GM23338 (cell line): ENCODE results near the gene CFAP57. TPM values are rescaled to one million over a fixed set of nuclear protein-coding genes. Genes with fewer than 3 reads are reported as not detected.

Source experiments
- ATAC-seq: fragments of 200-7000 bp; cut with Tn5 transposase; 3 replicates; pipeline ENCODE4 v1.9.1; 2020
- DNase-seq: peaks from one replicate; pipeline ENCODE4 v3.0.0-alpha.2; 2015; ENCODE audit warnings: low spot score
- H2AFZ ChIP-seq: fragments of 200-600 bp; sonication (generic); 2 replicates; pipeline ENCODE4 v1.8.0; 2016; ENCODE audit warnings: antibody characterized with exemption, mild to moderate bottlenecking, moderate library complexity
- H3F3A ChIP-seq: fragments of 200-600 bp; sonication (generic); replicated peaks from 2 replicates; pipeline ENCODE4 v1.8.0; 2017; ENCODE audit warnings: antibody characterized with exemption, mixed run types, low read depth
- H3K27ac ChIP-seq: fragments of 200-600 bp; sonication (generic); 2 replicates; pipeline ENCODE4 v1.6.1; 2016; ENCODE audit warnings: low read depth
- H3K27me3 ChIP-seq: fragments of 200-600 bp; sonication (generic); 2 replicates; pipeline ENCODE4 v1.8.0; 2016; ENCODE audit warnings: mild to moderate bottlenecking, mixed run types, moderate library complexity; ENCODE audit not compliant: insufficient read depth
- H3K36me3 ChIP-seq: fragments of 200-600 bp; sonication (generic); 2 replicates; pipeline ENCODE4 v1.8.0; 2016; ENCODE audit warnings: mild to moderate bottlenecking; ENCODE audit not compliant: insufficient read depth
- H3K4me1 ChIP-seq: fragments of 200-600 bp; sonication (generic); 2 replicates; pipeline ENCODE4 v1.8.0; 2016; ENCODE audit warnings: mild to moderate bottlenecking, moderate library complexity; ENCODE audit not compliant: insufficient read depth
- H3K4me2 ChIP-seq: fragments of 200-600 bp; sonication (generic); 2 replicates; pipeline ENCODE4 v1.7.1; 2017; ENCODE audit warnings: mixed run types
- H3K4me3 ChIP-seq: fragments of 200-600 bp; sonication (generic); 2 replicates; pipeline ENCODE4 v1.6.1; 2016; ENCODE audit warnings: mixed run types
- H3K79me2 ChIP-seq: fragments of 200-600 bp; sonication (generic); replicated peaks from 2 replicates; pipeline ENCODE4 v1.8.0; 2017; ENCODE audit warnings: mild to moderate bottlenecking; ENCODE audit not compliant: insufficient read depth
- H3K9me2 ChIP-seq: fragments of 200-600 bp; sonication (generic); 2 replicates; pipeline ENCODE4 v1.8.0; 2017; ENCODE audit not compliant: insufficient read depth
- H4K20me1 ChIP-seq: fragments of 200-600 bp; sonication (generic); replicated peaks from 2 replicates; pipeline ENCODE4 v1.8.0; 2017; ENCODE audit warnings: mild to moderate bottlenecking; ENCODE audit not compliant: insufficient read depth
- H3K27ac Mint-ChIP-seq: 2 replicates; pipeline ENCODE4 v1.8.0; 2020; ENCODE audit warnings: inconsistent platforms, mild to moderate bottlenecking, moderate library complexity, mixed read lengths
- H3K27me3 Mint-ChIP-seq: 3 replicates; pipeline ENCODE4 v1.8.0; 2022; ENCODE audit warnings: low read depth, mild to moderate bottlenecking, moderate library complexity, mixed read lengths, inconsistent platforms; ENCODE audit not compliant: insufficient read depth, poor library complexity
- H3K36me3 Mint-ChIP-seq: 3 replicates; pipeline ENCODE4 v1.8.0; 2021; ENCODE audit warnings: low read depth, mild to moderate bottlenecking, inconsistent platforms, moderate library complexity, mixed read lengths
- H3K4me1 Mint-ChIP-seq: 3 replicates; pipeline ENCODE4 v1.8.0; 2020; ENCODE audit warnings: mild to moderate bottlenecking, inconsistent platforms, mixed read lengths
- H3K4me3 Mint-ChIP-seq: 3 replicates; pipeline ENCODE4 v1.8.0; 2021; ENCODE audit warnings: moderate library complexity, mild to moderate bottlenecking, inconsistent platforms, mixed read lengths
- H3K9me3 Mint-ChIP-seq: 3 replicates; pipeline ENCODE4 v1.8.0; 2020; ENCODE audit warnings: moderate library complexity, mild to moderate bottlenecking, inconsistent platforms, mixed read lengths
- CREB1 ChIP-seq: fragments of 250-450 bp; sonication (Bioruptor Pico); IDR thresholded peaks from 2 replicates; pipeline ENCODE4 v1.5.0; 2020; ENCODE audit warnings: low read depth, mild to moderate bottlenecking, moderate library complexity
- CTCF ChIP-seq, 2 experiments: fragments of 200-600 bp in 1 of 2; sonication (generic) in 1 of 2; conservative IDR thresholded peaks; 2 replicates each; pipeline versions ENCODE4 v1.5.1 to v1.6.1; 2016 to 2017; ENCODE audit warnings: antibody characterized with exemption in 2 of 2, low read depth in 2 of 2, mild to moderate bottlenecking in 2 of 2, moderate library complexity in 1 of 2
- ETS1 ChIP-seq: IDR thresholded peaks from 2 replicates; pipeline ENCODE4 v1.6.1; 2016; ENCODE audit warnings: antibody characterized with exemption
- EZH2 ChIP-seq: fragments of 200-600 bp; sonication (generic); IDR thresholded peaks from one replicate; pipeline ENCODE4 v1.8.0; 2017; ENCODE audit warnings: antibody characterized with exemption, mild to moderate bottlenecking, low read depth; ENCODE audit not compliant: unreplicated experiment
- EZH2phosphoT487 ChIP-seq: fragments of 200-600 bp; sonication (generic); IDR thresholded peaks from one replicate; pipeline ENCODE4 v1.8.1; 2018; ENCODE audit warnings: antibody characterized with exemption; ENCODE audit not compliant: unreplicated experiment
- JUNB ChIP-seq: IDR thresholded peaks from one replicate; pipeline ENCODE4 v1.6.1; 2016; ENCODE audit warnings: antibody characterized with exemption; ENCODE audit not compliant: unreplicated experiment
- NANOG ChIP-seq: IDR thresholded peaks from 2 replicates; pipeline ENCODE4 v1.6.1; 2016; ENCODE audit warnings: antibody characterized with exemption, borderline replicate concordance
- POLR2AphosphoS5 ChIP-seq: IDR thresholded peaks from 2 replicates; pipeline ENCODE4 v1.6.1; 2016; ENCODE audit warnings: antibody characterized with exemption, low read depth
- REST ChIP-seq: IDR thresholded peaks from one replicate; pipeline ENCODE4 v1.6.1; 2018; ENCODE audit warnings: antibody characterized with exemption; ENCODE audit not compliant: unreplicated experiment
- STAT1 ChIP-seq: IDR thresholded peaks from one replicate; pipeline ENCODE4 v1.6.1; 2016; ENCODE audit warnings: antibody characterized with exemption; ENCODE audit not compliant: unreplicated experiment
- ZNF114 ChIP-seq: fragments of 250-450 bp; sonication (Bioruptor Pico); IDR thresholded peaks from 2 replicates; pipeline ENCODE4 v1.5.0; 2020; ENCODE audit warnings: mild to moderate bottlenecking, moderate library complexity
- ZNF331 ChIP-seq: fragments of 250-450 bp; sonication (Bioruptor Pico); IDR thresholded peaks from 2 replicates; pipeline ENCODE4 v1.5.0; 2020; ENCODE audit warnings: low read depth, mild to moderate bottlenecking, moderate library complexity
- ZNF462 ChIP-seq: fragments of 250-450 bp; sonication (Bioruptor Pico); IDR thresholded peaks from 2 replicates; pipeline ENCODE4 v1.5.0; 2020; ENCODE audit warnings: mild to moderate bottlenecking, moderate library complexity
- polyA plus RNA-seq: library from polyadenylated mRNA; unstranded; fragments of >200 nt; fragmentation: Nextera tagmentation; extraction: Ambion mirVana; gene quantifications from 2 replicates; pipeline ENCODE4 v1.2.1, GENCODE V29; 2016
- total RNA-seq: library from RNA; depleted of rRNA; stranded (reverse); fragments of >200 nt; shearing (Covaris generic); gene quantifications from 2 replicates; pipeline ENCODE4 v1.2.3, GENCODE V29; 2014

The CFAP57 gene
- total and polyA plus RNA-seq, 2 experiments from 2014 or later = 0.37 to 0.38 TPM

GRCh38 chr1:43255438-43256210, 83.5 kb downstream of the CFAP57 start:
- ATAC-seq = no peak
- H3K27ac Mint-ChIP-seq = no peak overlapping the region

More at GRCh38 chr1:43255438-43256210, 83.5 kb downstream of the CFAP57 start:
- H3K4me2 ChIP-seq = no peak overlapping the region
- TF ChIP-seq POLR2AphosphoS5 (no peak), NANOG (no peak), CTCF (conservative IDR thresholded peaks at IDR 0.05; ENCODE audit: low read depth in 2 of 2) (no peak), REST (no peak), JUNB (no peak), ZNF462 (CRISPR knock-in tag) (no peak), ZNF114 (no peak), ZNF331 (CRISPR knock-in tag) (no peak), STAT1 (no peak), ETS1 (no peak), EZH2 (no peak), CREB1 (CRISPR knock-in tag) (no peak), EZH2phosphoT487 (no peak)
- Mint-ChIP-seq H3K4me3 (no peak overlapping the region), H3K36me3 (peaks cover 37% of the 10 kb centered on the region), H3K4me1 (no peaks in the 10 kb centered on the region), H3K27me3 (no peaks in the 10 kb centered on the region), H3K9me3 (peaks cover 66% of the 10 kb centered on the region)
- no peaks in the 10 kb centered on the region for H4K20me1 ChIP-seq
- H3K4me3 ChIP-seq = no peak overlapping the region
- no peaks in the 10 kb centered on the region for H3K4me1 ChIP-seq
- H3K9me2 ChIP-seq = peaks cover 4% of the 10 kb centered on the region; the same call in 1 of the 2 replicates
- no peaks in the 10 kb centered on the region for H3F3A ChIP-seq
- DNase-seq = no peak
- no peaks in the 10 kb centered on the region for H3K27me3 ChIP-seq
- H2AFZ ChIP-seq = no peak overlapping the region
- no peak overlapping the region for H3K27ac ChIP-seq
- no peaks in the 10 kb centered on the region; the same call in 1 of the 2 replicates for H3K36me3 ChIP-seq
- no peaks in the 10 kb centered on the region for H3K79me2 ChIP-seq
